GM12892 (cell line): ENCODE results near the gene PCGF3.

ENCODE experiments used
- POLR2A ChIP-seq: IDR thresholded peaks from 2 replicates; pipeline ENCODE4 v1.6.1; 2011; ENCODE audit warnings: low read depth, low read length, control low read depth
- POLR2AphosphoS5 ChIP-seq: IDR thresholded peaks from 2 replicates; pipeline ENCODE4 v1.6.1; 2011; ENCODE audit warnings: low read depth, low read length, control low read depth

DNA sequence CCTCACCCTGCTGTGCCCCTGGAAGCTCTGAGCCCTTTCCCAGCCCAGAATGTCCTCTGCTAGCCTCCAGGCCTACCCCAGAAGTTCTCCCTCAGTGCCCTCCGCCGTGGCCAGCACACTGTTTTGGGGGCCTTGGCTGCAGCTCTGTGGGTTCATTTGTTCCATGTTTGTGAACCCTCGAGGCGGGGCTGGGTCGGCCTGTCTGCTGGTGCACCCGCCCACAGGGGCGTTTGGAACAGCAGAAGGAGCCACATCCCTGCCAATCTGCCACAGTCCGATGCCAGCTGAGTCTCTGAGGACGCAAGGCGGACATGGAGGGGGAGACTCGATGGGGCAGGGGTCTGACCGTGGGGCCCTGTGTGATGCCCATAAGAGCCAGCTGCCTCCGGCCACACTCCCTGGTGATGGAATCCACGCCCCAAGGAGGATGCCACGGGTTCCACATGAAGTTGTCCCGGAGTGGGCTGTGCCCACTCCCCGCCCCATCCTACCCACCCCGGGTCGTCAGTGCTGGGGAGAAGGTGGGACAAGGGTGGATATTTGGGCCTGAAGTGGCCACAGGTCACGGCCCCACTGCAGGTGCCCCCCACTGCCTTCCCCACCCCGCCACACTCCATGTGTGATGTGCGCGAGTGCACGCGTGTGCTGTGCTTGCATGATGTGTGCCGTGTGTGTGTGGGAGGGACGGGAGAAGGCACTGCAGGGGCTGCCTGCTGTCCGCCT, 38.6 kb upstream of the PCGF3 start:
- TF ChIP-seq POLR2A, result no peak
- TF ChIP-seq POLR2AphosphoS5, result no peak
